Stimulated activated naive B cell treated with anti-CD40 and anti-IgM and Interleukin-4, amounts not matched to agents 10 μg/mL and 1 μg/mL and 100 μg/mL, for 72 hours (primary cell): ENCODE measurements around the gene TLX1.
"Not testable (repeated sequence)": the region's sequence is repeated elsewhere in the genome, so short reads cannot be mapped to it uniquely, and the experiment has no call there.

Experiments used
- ATAC-seq, 2 donors: fragments of 150-1000 bp; cut with Tn5 transposase; replicated peaks; 2 replicates each; pipeline ENCODE4 v1.10.0; 2021; ENCODE audit warnings: moderate library complexity in 1 of 2
- DNase-seq: peaks from one replicate; pipeline ENCODE4 v3.0.0; 2021
- H3K27ac Mint-ChIP-seq: one replicate; pipeline ENCODE4 v1.8.0; 2022; ENCODE audit warnings: mild to moderate bottlenecking, mixed read lengths
- H3K27me3 Mint-ChIP-seq, 2 donors: one replicate each; pipeline ENCODE4 v1.8.0; 2022; ENCODE audit warnings: mixed read lengths in 2 of 2
- H3K36me3 Mint-ChIP-seq, 2 donors: one replicate each; pipeline ENCODE4 v1.8.0; 2022; ENCODE audit warnings: mixed read lengths in 2 of 2, mild to moderate bottlenecking in 1 of 2
- H3K4me1 Mint-ChIP-seq, 2 donors: one replicate each; pipeline ENCODE4 v1.8.0; 2022; ENCODE audit warnings: mixed read lengths in 2 of 2, mild to moderate bottlenecking in 1 of 2
- H3K4me3 Mint-ChIP-seq, 2 donors: one replicate each; pipeline ENCODE4 v1.8.0; 2022; ENCODE audit warnings: mild to moderate bottlenecking in 2 of 2, mixed read lengths in 2 of 2, moderate library complexity in 1 of 2
- H3K9me3 Mint-ChIP-seq, 2 donors: one replicate each; pipeline ENCODE4 v1.8.0; 2022; ENCODE audit warnings: mixed read lengths in 2 of 2, mild to moderate bottlenecking in 1 of 2

The TLX1 gene

DNA sequence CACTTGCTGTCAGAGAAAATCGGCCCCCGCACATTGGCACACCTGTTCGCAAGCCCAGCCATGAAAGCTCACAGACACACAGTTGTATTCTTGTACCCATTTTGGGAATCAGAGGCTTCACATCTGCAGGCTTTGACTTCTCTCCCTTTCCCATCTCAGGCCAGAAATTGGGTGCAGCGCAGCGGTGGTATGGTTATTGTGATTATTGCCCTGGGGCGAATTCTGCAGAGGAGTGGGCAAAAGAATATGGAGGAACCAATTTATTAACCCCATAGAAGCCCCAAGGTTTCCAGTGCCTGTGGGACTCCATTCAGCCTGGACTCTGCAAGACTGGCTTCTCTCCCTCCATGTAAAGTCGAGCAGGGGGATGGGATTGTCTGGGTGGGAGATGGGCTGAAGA, 14.0 kb downstream of the TLX1 start:
- no peak overlapping the region for H3K27ac Mint-ChIP-seq
- no peak for DNase-seq
- peaks cover 9 to 22% of the 10 kb centered on the region in 2 donors for H3K4me1 Mint-ChIP-seq
- ATAC-seq: no peak
- H3K27me3 Mint-ChIP-seq: peaks cover 77 to 96% of the 10 kb centered on the region in 2 donors
- H3K4me3 Mint-ChIP-seq: no peak overlapping the region
- H3K9me3 Mint-ChIP-seq: no peaks in the 10 kb centered on the region
- no peaks in the 10 kb centered on the region for H3K36me3 Mint-ChIP-seq

DNA sequence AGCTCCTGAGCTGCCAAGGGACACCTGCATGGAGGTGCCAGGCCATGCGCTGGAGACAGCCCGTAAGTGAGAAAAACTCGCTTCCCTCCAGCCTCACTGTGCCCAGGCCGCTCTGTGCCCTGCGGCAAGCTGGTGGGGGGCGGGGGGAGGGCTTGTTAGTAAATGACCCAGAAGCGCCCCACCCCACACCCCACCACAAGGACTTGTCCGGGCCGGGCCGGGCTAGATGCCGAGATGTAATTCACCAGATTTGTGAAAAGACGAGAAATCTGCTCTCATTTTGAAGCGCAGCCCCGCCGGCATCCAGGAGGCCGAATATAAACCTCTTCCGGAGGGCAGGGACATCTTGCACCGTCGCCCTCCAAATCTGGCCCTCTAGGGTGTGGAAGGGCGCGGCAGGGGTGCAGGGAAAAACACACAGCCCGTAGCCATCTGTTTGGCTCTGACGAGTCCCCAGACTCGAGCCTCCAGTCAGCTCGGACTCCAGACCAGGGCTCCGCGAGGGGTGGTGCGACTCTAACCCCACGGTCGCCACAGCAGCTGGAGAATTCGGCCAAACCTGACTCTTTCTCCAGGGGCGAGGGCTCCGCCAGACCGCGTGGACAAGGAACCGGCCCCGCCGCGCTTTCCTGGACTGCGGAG, 14.8 kb downstream of the TLX1 start:
- peak overlapping the region; percentile 14 for H3K27ac Mint-ChIP-seq
- H3K36me3 Mint-ChIP-seq: no peaks in the 10 kb centered on the region
- no peak overlapping the region for H3K4me3 Mint-ChIP-seq
- ATAC-seq (no peak), DNase-seq (no peak)
- peaks cover 5 to 14% of the 10 kb centered on the region in 2 donors for H3K4me1 Mint-ChIP-seq
- H3K9me3 Mint-ChIP-seq: no peaks in the 10 kb centered on the region
- peaks cover 76 to 99% of the 10 kb centered on the region in 2 donors for H3K27me3 Mint-ChIP-seq

GRCh38 chr10:101146392-101147251, 15.5 kb downstream of the TLX1 start:
- Mint-ChIP-seq H3K4me1 (peaks cover 5 to 14% of the 10 kb centered on the region in 2 donors), H3K36me3 (no peaks in the 10 kb centered on the region), H3K27me3 (peaks cover 74 to 97% of the 10 kb centered on the region in 2 donors), H3K27ac (peak overlapping the region; percentile 14), H3K4me3 (no peak overlapping the region), H3K9me3 (no peaks in the 10 kb centered on the region)
- no peak for DNase-seq
- ATAC-seq: no peak

GRCh38 chr10:101151395-101151794, 20.3 kb downstream of the TLX1 start:
- no peak overlapping the region for H3K27ac Mint-ChIP-seq

DNA sequence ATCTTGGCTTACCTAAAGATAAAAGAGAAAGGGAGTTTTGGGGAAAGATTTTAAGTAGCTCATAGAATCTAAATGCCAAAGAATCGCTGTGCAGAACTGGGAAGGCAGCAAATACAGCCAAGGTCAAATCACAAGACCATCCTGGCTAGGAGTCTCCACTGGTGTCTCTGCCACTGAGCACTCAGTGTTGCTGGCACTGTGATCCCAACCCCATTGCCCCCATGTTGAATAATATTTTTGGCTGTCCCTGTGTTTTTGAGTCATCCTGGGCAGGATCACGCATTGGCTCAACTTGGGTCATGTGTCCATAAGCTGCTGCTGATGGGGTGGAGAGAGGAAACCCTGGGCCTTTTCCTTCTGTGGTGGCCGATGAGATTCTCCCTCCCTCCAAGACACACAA, 21.2 kb downstream of the TLX1 start:
- H3K27me3 Mint-ChIP-seq: peaks cover 59 to 90% of the 10 kb centered on the region in 2 donors
- no peak for DNase-seq

More at GRCh38 chr10:101151395-101151794, 20.3 kb downstream of the TLX1 start:
- Mint-ChIP-seq H3K4me1 (peaks cover 0 to 2% of the 10 kb centered on the region in 2 donors), H3K4me3 (no peak overlapping the region), H3K36me3 (no peaks in the 10 kb centered on the region), H3K27me3 (peaks cover 63 to 92% of the 10 kb centered on the region in 2 donors), H3K9me3 (no peaks in the 10 kb centered on the region)
- DNase-seq: no peak
- no peak for ATAC-seq

GRCh38 chr10:101154506-101154905, 23.4 kb downstream of the TLX1 start:
- peaks cover 6 to 13% of the 10 kb centered on the region in 2 donors for H3K4me1 Mint-ChIP-seq
- peaks cover 48 to 91% of the 10 kb centered on the region in 2 donors for H3K27me3 Mint-ChIP-seq
- not testable (repeated sequence) for H3K9me3 Mint-ChIP-seq, DNase-seq, H3K36me3 Mint-ChIP-seq, H3K4me3 Mint-ChIP-seq, ATAC-seq, H3K27ac Mint-ChIP-seq

More for the DNA sequence above, 21.2 kb downstream of the TLX1 start:
- Mint-ChIP-seq H3K4me3 (no peak overlapping the region), H3K36me3 (no peaks in the 10 kb centered on the region), H3K4me1 (no peaks in the 10 kb centered on the region), H3K27ac (no peak overlapping the region), H3K9me3 (no peaks in the 10 kb centered on the region)
- no peak for ATAC-seq

- DNase-seq: no peak
- Mint-ChIP-seq H3K36me3 (no peaks in the 10 kb centered on the region), H3K4me3 (no peak overlapping the region), H3K9me3 (no peaks in the 10 kb centered on the region), H3K27ac (no peak overlapping the region), H3K4me1 (peaks cover 6 to 14% of the 10 kb centered on the region in 2 donors), H3K27me3 (peaks cover 46 to 91% of the 10 kb centered on the region in 2 donors)
- no peak for ATAC-seq
Measured at GRCh38 chr10:101155896-101156295, 24.8 kb downstream of the TLX1 start.

- H3K27me3 Mint-ChIP-seq: peaks cover 52 to 94% of the 10 kb centered on the region in 2 donors
- no peak overlapping the region for H3K27ac Mint-ChIP-seq
- ATAC-seq: no peak
- DNase-seq: no peak
- no peaks in the 10 kb centered on the region for H3K36me3 Mint-ChIP-seq
- H3K4me3 Mint-ChIP-seq: no peak overlapping the region
- H3K4me1 Mint-ChIP-seq: peaks cover 16 to 27% of the 10 kb centered on the region in 2 donors
- no peaks in the 10 kb centered on the region for H3K9me3 Mint-ChIP-seq
Measured at GRCh38 chr10:101157756-101158458, 26.8 kb downstream of the TLX1 start.

- H3K4me1 Mint-ChIP-seq: peaks cover 16 to 27% of the 10 kb centered on the region in 2 donors
Measured at GRCh38 chr10:101158459-101159058, 27.5 kb downstream of the TLX1 start.

GRCh38 chr10:101161494-101162299, 30.6 kb downstream of the TLX1 start:
- no peaks in the 10 kb centered on the region for H3K9me3 Mint-ChIP-seq
- H3K4me1 Mint-ChIP-seq: peaks cover 16 to 27% of the 10 kb centered on the region in 2 donors
- no peaks in the 10 kb centered on the region for H3K36me3 Mint-ChIP-seq
- H3K27me3 Mint-ChIP-seq: peaks cover 58 to 90% of the 10 kb centered on the region in 2 donors
- H3K4me3 Mint-ChIP-seq: peak overlapping the region; percentile 20 to 28
- H3K27ac Mint-ChIP-seq: no peak overlapping the region
- ATAC-seq (peak; percentile 63 to 72), DNase-seq (peak; percentile 45)

More at GRCh38 chr10:101158459-101159058, 27.5 kb downstream of the TLX1 start:
- no peak overlapping the region for H3K27ac Mint-ChIP-seq
- peaks cover 59 to 92% of the 10 kb centered on the region in 2 donors for H3K27me3 Mint-ChIP-seq
- DNase-seq: no peak
- no peaks in the 10 kb centered on the region for H3K9me3 Mint-ChIP-seq
- no peaks in the 10 kb centered on the region for H3K36me3 Mint-ChIP-seq
- ATAC-seq: peak; percentile 73 to 77
- H3K4me3 Mint-ChIP-seq: no peak overlapping the region

- H3K27me3 Mint-ChIP-seq: peaks cover 65 to 91% of the 10 kb centered on the region in 2 donors
- H3K4me1 Mint-ChIP-seq: peaks cover 16 to 27% of the 10 kb centered on the region in 2 donors
- H3K27ac Mint-ChIP-seq: no peak overlapping the region
- peaks cover 0 to under 1% of the 10 kb centered on the region in 2 donors for H3K9me3 Mint-ChIP-seq
- no peaks in the 10 kb centered on the region for H3K36me3 Mint-ChIP-seq
- no peak for ATAC-seq
- DNase-seq: no peak
- no peak overlapping the region for H3K4me3 Mint-ChIP-seq
Measured at GRCh38 chr10:101162677-101163076, 31.6 kb downstream of the TLX1 start.

- Mint-ChIP-seq H3K9me3 (peaks cover 1 to 7% of the 10 kb centered on the region in 2 donors), H3K36me3 (no peaks in the 10 kb centered on the region), H3K4me1 (peaks cover 10 to 19% of the 10 kb centered on the region in 2 donors), H3K27ac (no peak overlapping the region), H3K4me3 (no peak overlapping the region), H3K27me3 (peaks cover 68 to 89% of the 10 kb centered on the region in 2 donors)
- ATAC-seq (no peak), DNase-seq (no peak)
Measured at GRCh38 chr10:101164020-101164419, 32.9 kb downstream of the TLX1 start.

DNA sequence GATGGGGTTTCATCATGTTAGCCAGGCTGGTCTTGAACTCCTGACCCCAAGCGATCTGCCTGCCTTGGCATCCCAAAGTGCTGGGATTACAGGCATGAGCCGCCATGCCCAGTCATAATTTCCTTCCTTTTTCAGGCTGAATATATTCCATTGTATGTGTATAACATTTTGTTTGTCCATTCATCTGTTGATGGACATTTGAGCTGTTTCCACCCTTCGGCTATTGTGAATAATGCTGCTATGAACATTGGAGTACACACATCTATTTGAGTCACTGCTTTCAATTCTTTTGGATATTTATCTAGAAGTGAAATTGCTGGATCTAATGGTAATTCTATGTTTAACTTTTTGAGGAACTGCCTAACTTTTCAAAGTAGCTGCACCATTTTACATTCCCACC, 34.6 kb downstream of the TLX1 start:
- ATAC-seq (no peak), DNase-seq (no peak)
- Mint-ChIP-seq H3K9me3 (peaks cover 5 to 7% of the 10 kb centered on the region in 2 donors), H3K4me1 (peaks cover 10 to 13% of the 10 kb centered on the region in 2 donors), H3K36me3 (no peaks in the 10 kb centered on the region), H3K27ac (no peak overlapping the region), H3K4me3 (no peak overlapping the region), H3K27me3 (peaks cover 66 to 79% of the 10 kb centered on the region in 2 donors)
